Left lung (tissue), 10 donors: ENCODE measurements around the gene SLC23A1. TPM values are rescaled to one million over a fixed set of nuclear protein-coding genes. Genes with fewer than 3 reads are reported as not detected.

ENCODE experiments used
- ATAC-seq: fragments of 200-7000 bp; cut with Tn5 transposase; one replicate; pipeline ENCODE4 v1.9.1; 2020; ENCODE audit warnings: moderate library complexity
- DNase-seq, 4 donors: peaks; one replicate each; pipeline ENCODE4 v3.0.0-alpha.2; 2013 to 2020
- H3K27ac ChIP-seq, 2 donors: fragments of 200-600 bp; sonication (generic) in 1 of 2; one replicate each; pipeline versions ENCODE4 v1.5.0 to v1.8.0; 2020 to 2021
- H3K27me3 ChIP-seq, 2 donors: fragments of 200-600 bp; sonication (generic) in 1 of 2; one replicate each; pipeline versions ENCODE4 v1.5.0 to v1.8.0; 2020 to 2021
- H3K36me3 ChIP-seq, 2 donors: fragments of 200-600 bp; sonication (generic) in 1 of 2; one replicate each; pipeline versions ENCODE4 v1.5.0 to v1.8.0; 2020 to 2021
- H3K4me1 ChIP-seq, 2 donors: fragments of 200-600 bp; one replicate each; pipeline ENCODE4 v1.8.0; 2021
- H3K4me3 ChIP-seq, 2 donors: fragments of 200-600 bp; sonication (generic) in 1 of 2; one replicate each; pipeline versions ENCODE4 v1.5.0 to v1.8.0; 2020 to 2021; ENCODE audit warnings: mild to moderate bottlenecking in 1 of 2
- H3K9me3 ChIP-seq, 2 donors: fragments of 200-600 bp; sonication (generic) in 1 of 2; one replicate each; pipeline versions ENCODE4 v1.5.0 to v1.8.0; 2020 to 2021
- CTCF ChIP-seq, 2 donors: fragments of 200-600 bp; sonication (generic) in 1 of 2; IDR thresholded peaks; one replicate each; pipeline versions ENCODE4 v1.5.0 to v1.8.0; 2021; ENCODE audit warnings: antibody characterized with exemption in 2 of 2
- intact Hi-C, 2 donors: fragments of 100-400 bp; cut with DNase I; formaldehyde crosslinking; loops; one replicate each; pipeline versions ENCODE4 v1.11.2 to v1.14.2; 2022
- polyA plus RNA-seq, 6 donors: library from polyadenylated mRNA; unstranded; fragments of 120-200 nt; gene quantifications; one replicate each; pipeline ENCODE4 v1.2.1, GENCODE V29; 2013; ENCODE audit not compliant: insufficient read length in 6 of 6
- total RNA-seq, 2 donors: library from RNA; stranded (reverse); fragmentation: NEBNext Ultra II Directional; extraction: Animal tissue kit (Norgen Biotek cat#: 25700); gene quantifications; one replicate each; pipeline ENCODE4 v1.2.1, GENCODE V29; 2021
- donor health status: DM: no; HTN: yes; CAD: no.
- donor health status: DM: no; HTN: no; CAD: no.

The SLC23A1 gene
- total and polyA plus RNA-seq, 8 donors, result 0.70 to 2.2 (median 1.5) TPM; not detected in 1

DNA sequence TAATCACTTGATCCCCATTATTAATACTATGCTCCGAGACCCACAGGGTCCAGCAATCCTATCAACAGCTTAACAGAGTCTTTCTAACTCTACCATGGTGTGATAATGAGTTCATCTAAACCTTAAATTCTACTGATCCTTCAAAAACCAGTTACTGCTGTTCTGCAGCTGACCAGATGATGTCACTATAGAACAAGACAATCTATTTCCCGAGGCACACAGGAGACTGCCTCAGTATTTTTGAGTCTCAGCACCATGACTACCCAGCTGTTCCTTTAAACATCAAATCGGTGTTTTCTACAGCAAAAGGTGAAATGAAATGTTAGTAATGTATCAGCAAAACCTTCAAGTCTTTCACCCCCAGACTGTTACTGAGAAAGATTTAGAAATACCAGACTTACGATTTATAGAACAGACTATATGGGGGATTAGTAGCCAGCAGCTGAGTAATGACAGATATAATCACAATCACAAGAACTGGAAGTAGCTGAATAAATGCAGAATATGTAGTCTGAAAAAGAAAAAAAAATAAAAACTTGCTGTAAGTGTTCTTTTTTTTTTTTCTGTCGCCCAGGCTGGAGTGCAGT, 39.3 kb upstream of the SLC23A1 start:
- H3K27me3 ChIP-seq, result no peaks in the 10 kb centered on the region
- ATAC-seq, result peak; percentile 92
- H3K4me1 ChIP-seq, result peaks cover 0 to 4% of the 10 kb centered on the region in 2 donors
- no peaks in the 10 kb centered on the region for H3K9me3 ChIP-seq
- intact Hi-C loops, result loop anchor here in 1 of 2 donors (5.0 kb wide), 1 partner anchor 90 kb away; no protein-coding TSS in a partner anchor
- H3K27ac ChIP-seq, result no peak overlapping the region
- no peak overlapping the region for H3K4me3 ChIP-seq
- DNase-seq, result peak in 2 of 4 donors; percentile 49 to 75
- peak; percentile 69 to 79 for TF ChIP-seq CTCF (IDR thresholded peaks at IDR 0.05)
- H3K36me3 ChIP-seq, result peaks cover 0 to 19% of the 10 kb centered on the region in 2 donors

GRCh38 chr5:139419226-139420192, 36.4 kb upstream of the SLC23A1 start:
- no peak overlapping the region for H3K4me3 ChIP-seq
- no peak for TF ChIP-seq CTCF (IDR thresholded peaks at IDR 0.05)

GRCh38 chr5:139418793-139419192, 35.7 kb upstream of the SLC23A1 start:
- H3K36me3 ChIP-seq, result no peaks in the 10 kb centered on the region
- intact Hi-C loops, result no loop called here

More at GRCh38 chr5:139419226-139420192, 36.4 kb upstream of the SLC23A1 start:
- intact Hi-C loops, result loop anchor here in 1 of 2 donors (5.0 kb wide), 1 partner anchor 93 kb away; no protein-coding TSS in a partner anchor
- Histone ChIP-seq H3K9me3 (no peaks in the 10 kb centered on the region), H3K27me3 (no peaks in the 10 kb centered on the region), H3K36me3 (peaks cover 0 to 3% of the 10 kb centered on the region in 2 donors), H3K4me1 (peaks cover 7 to 8% of the 10 kb centered on the region in 2 donors), H3K27ac (no peak overlapping the region)
- ATAC-seq (no peak), DNase-seq (no peak)

GRCh38 chr5:139417214-139417613, 34.1 kb upstream of the SLC23A1 start:
- H3K27ac ChIP-seq, result no peak overlapping the region
- H3K4me3 ChIP-seq, result no peak overlapping the region
- peaks cover 7 to 8% of the 10 kb centered on the region in 2 donors for H3K4me1 ChIP-seq
- no peaks in the 10 kb centered on the region for H3K36me3 ChIP-seq
- no peaks in the 10 kb centered on the region for H3K27me3 ChIP-seq
- no peak for TF ChIP-seq CTCF (IDR thresholded peaks at IDR 0.05)
- DNase-seq (peak in 2 of 4 donors; percentile 15 to 62), ATAC-seq (peak; percentile 73)
- no peaks in the 10 kb centered on the region for H3K9me3 ChIP-seq
- intact Hi-C loops, result no loop called here

More at GRCh38 chr5:139418793-139419192, 35.7 kb upstream of the SLC23A1 start:
- no peak for TF ChIP-seq CTCF (IDR thresholded peaks at IDR 0.05)
- peaks cover 7 to 8% of the 10 kb centered on the region in 2 donors for H3K4me1 ChIP-seq
- DNase-seq (no peak), ATAC-seq (peak; percentile 8)
- no peaks in the 10 kb centered on the region for H3K27me3 ChIP-seq
- no peak overlapping the region for H3K4me3 ChIP-seq
- no peaks in the 10 kb centered on the region for H3K9me3 ChIP-seq
- no peak overlapping the region for H3K27ac ChIP-seq

DNA sequence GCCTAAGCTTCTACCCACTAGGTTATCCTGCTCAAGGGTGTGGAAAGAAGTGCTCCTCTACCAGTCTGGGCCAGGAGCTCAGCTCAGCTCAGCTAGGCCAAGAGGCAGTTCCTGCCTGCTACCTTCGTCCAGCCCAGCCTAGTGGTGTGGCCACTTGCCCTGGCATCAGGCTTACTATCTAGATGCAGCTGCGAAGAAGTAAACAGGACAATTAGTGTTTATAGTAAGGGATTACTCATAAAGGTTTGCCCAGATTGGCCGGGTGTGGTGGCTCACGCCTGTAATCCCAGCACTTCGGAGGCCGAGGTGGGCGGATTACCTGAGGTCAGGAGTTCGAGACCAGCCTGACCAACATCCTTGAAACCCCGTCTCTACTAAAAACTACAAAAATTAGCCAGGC, 33.6 kb upstream of the SLC23A1 start:
- no peak overlapping the region for H3K27ac ChIP-seq
- no peaks in the 10 kb centered on the region for H3K9me3 ChIP-seq
- ATAC-seq (peak; percentile 30), DNase-seq (no peak)
- H3K4me1 ChIP-seq, result peaks cover 7 to 8% of the 10 kb centered on the region in 2 donors
- intact Hi-C loops, result no loop called here
- no peaks in the 10 kb centered on the region for H3K36me3 ChIP-seq
- H3K4me3 ChIP-seq, result no peak overlapping the region
- no peak for TF ChIP-seq CTCF (IDR thresholded peaks at IDR 0.05)
- no peaks in the 10 kb centered on the region for H3K27me3 ChIP-seq
